Measurements from ENCODE around the gene ALOX12B. TPM values are rescaled to one million over a fixed set of nuclear protein-coding genes. Genes with fewer than 3 reads are reported as not detected.

The ALOX12B gene
- polyA plus RNA-seq, 2 of the 4 experiments (the other 2 are of a cell fraction), result 0.63 to 1.0 TPM

GRCh38 chr17:8041979-8042378 lies 45.5 kb downstream of the ALOX12B start:
- TF ChIP-seq HOXB13 (CRISPR knock-in tag; IDR thresholded peaks at IDR 0.05; ENCODE audit: low read depth) (no peak), USF2 (IDR thresholded peaks at IDR 0.05) (peak; percentile 37; the same call in 1 of the 2 replicates), EHMT2 (IDR thresholded peaks at IDR 0.05; ENCODE audit: low read depth) (0 out of 2 replicates have a peak, but pooled peaks have one; percentile 37)
- POLR2A ChIA-PET, result interaction anchor here (0.6 to 1.5 kb wide), 4 partner anchors 109 to 355 kb away, joined by 3 to 8 read pairs (median 4); partner anchors contain the start of genes CNTROB, NAA38, TP53 and TRAPPC1
- peak in 1 of 2 experiments; percentile 56; a peak in 3 of 6 replicates for ATAC-seq

GRCh38 chr17:8041249-8041928 lies 46.1 kb downstream of the ALOX12B start:
- Histone ChIP-seq H3K9me3 (no peaks in the 10 kb centered on the region), H3K4me3 (no peak overlapping the region), H3K27ac (peak overlapping the region in 1 of 2 experiments; percentile 3; a peak in 1 of 6 replicates), H3K4me2 (peak overlapping the region; percentile 3; the same call in 1 of the 3 replicates), H3K4me1 (no peaks in the 10 kb centered on the region)
- FAIRE-seq, result peak; percentile 99
- ATAC-seq, result peak; percentile 67 to 76; a peak in 5 of 6 replicates
- ChIA-PET CTCF (interaction anchor here (0.6 to 11.7 kb wide), 79 partner anchors 8 to 411 kb away, joined by 3 to 229 read pairs (median 6); partner anchors contain the start of genes CHD3, CNTROB, GUCY2D and KDM6B), POLR2A (interaction anchor here (0.5 to 1.5 kb wide), 7 partner anchors 12 to 354 kb away, joined by 3 to 8 read pairs (median 3); partner anchors contain the start of genes CNTROB, NAA38, RNF227 and TP53)
- TF ChIP-seq TP53 (CRISPR knock-in tag; IDR thresholded peaks at IDR 0.05), result no peak
- no peak for TF ChIP-seq HOXB13 (CRISPR knock-in tag; IDR thresholded peaks at IDR 0.05; ENCODE audit: low read depth)
- TF ChIP-seq RCOR1 (IDR thresholded peaks at IDR 0.05; ENCODE audit: low read depth, low read length), result no peak
- peak in 1 of 2 experiments; percentile 23; a peak in 1 of 4 replicates for TF ChIP-seq CEBPB (IDR thresholded peaks at IDR 0.05)
- peak; percentile 91 for TF ChIP-seq SMC3 (IDR thresholded peaks at IDR 0.05)
- TF ChIP-seq HES2 (IDR thresholded peaks at IDR 0.05), result no peak
- TF ChIP-seq CBX2 (IDR thresholded peaks at IDR 0.05; ENCODE audit: borderline replicate concordance, low read depth), result no peak
- peak; percentile 94 to 96 for TF ChIP-seq RAD21 (conservative IDR thresholded peaks at IDR 0.05 in 1 of 2, IDR thresholded peaks at IDR 0.05 in 1 of 2)
- no peak for TF ChIP-seq BCL3 (IDR thresholded peaks at IDR 0.05)
- no peak for TF ChIP-seq JUNB (IDR thresholded peaks at IDR 0.05)
- no peak for TF ChIP-seq POLR2AphosphoS2 (conservative IDR thresholded peaks at IDR 0.05; ENCODE audit: low read length)
- peak; percentile 96 for TF ChIP-seq CTCF (IDR thresholded peaks at IDR 0.05)
- peak; percentile 81 for DNase-seq (ENCODE audit: low read depth in 1 of 2, low spot score in 1 of 2)
- WGBS (ENCODE audit: missing lambda C conversion rate), result 29% methylated on average over 8 of the region's 8 CpGs

More at GRCh38 chr17:8041979-8042378, 45.5 kb downstream of the ALOX12B start:
- no peaks in the 10 kb centered on the region for H3K4me1 ChIP-seq
- no peak overlapping the region for H3K4me3 ChIP-seq
- DNase-seq (ENCODE audit: low read depth in 1 of 2, low spot score in 1 of 2) (no peak), FAIRE-seq (no peak)
- no peaks in the 10 kb centered on the region for H3K9me3 ChIP-seq
- H3K27ac ChIP-seq, result peak overlapping the region in 1 of 2 experiments; percentile 3; a peak in 1 of 6 replicates
- CTCF ChIA-PET, result interaction anchor here (0.6 to 11.7 kb wide), 76 partner anchors 9 to 412 kb away, joined by 3 to 229 read pairs (median 6); partner anchors contain the start of genes CHD3, CNTROB, GUCY2D and KDM6B
- no peak overlapping the region for H3K4me2 ChIP-seq

- Histone ChIP-seq H3K4me3 (no peak overlapping the region), H3K27ac (no peak overlapping the region; a peak in 1 of 6 replicates), H3K4me2 (no peak overlapping the region), H3K9me3 (no peaks in the 10 kb centered on the region), H3K4me1 (no peaks in the 10 kb centered on the region)
- FAIRE-seq (no peak), DNase-seq (ENCODE audit: low read depth in 1 of 2, low spot score in 1 of 2) (no peak), ATAC-seq (no peak)
- ChIA-PET CTCF (interaction anchor here (1.1 to 11.7 kb wide), 15 partner anchors 11 to 296 kb away, joined by 3 to 229 read pairs (median 36); partner anchors contain the start of genes GUCY2D and RNF227), POLR2A (no interaction called here)
- 77% methylated on average over 9 of the region's 11 CpGs for WGBS (ENCODE audit: missing lambda C conversion rate)
- TF ChIP-seq ZNF302 (CRISPR knock-in tag; IDR thresholded peaks at IDR 0.05) (no peak), HES2 (IDR thresholded peaks at IDR 0.05) (no peak), BHLHE40 (IDR thresholded peaks at IDR 0.05; ENCODE audit: low read depth, low read length) (no peak), CHD4 (IDR thresholded peaks at IDR 0.05; ENCODE audit: borderline replicate concordance) (no peak), FOSB (CRISPR knock-in tag; IDR thresholded peaks at IDR 0.05) (no peak), NR3C1 (IDR thresholded peaks at IDR 0.05) (no peak), ZC3H11A (IDR thresholded peaks at IDR 0.05) (no peak), EP300 (IDR thresholded peaks at IDR 0.05) (no peak), POLR2AphosphoS2 (conservative IDR thresholded peaks at IDR 0.05; ENCODE audit: low read length) (no peak), GATA3 (IDR thresholded peaks at IDR 0.05; ENCODE audit: borderline replicate concordance) (no peak), NFE2L2 (conservative IDR thresholded peaks at IDR 0.05; ENCODE audit: low read length) (no peak), ZFP36 (IDR thresholded peaks at IDR 0.05; ENCODE audit: borderline replicate concordance, partially characterized antibody) (no peak), TFCP2L1 (CRISPR knock-in tag; IDR thresholded peaks at IDR 0.05) (no peak), USF2 (IDR thresholded peaks at IDR 0.05) (no peak), ZSCAN20 (CRISPR knock-in tag; IDR thresholded peaks at IDR 0.05) (no peak)
These were observed 47.8 kb downstream of the ALOX12B start for GRCh38 chr17:8039611-8040168.
